ENCODE data around the gene PFAS.

- TF ChIP-seq EZH2phosphoT487 (IDR thresholded peaks at IDR 0.05; ENCODE audit: insufficient read depth, low read depth), result no peak
- TF ChIP-seq EZH2 (IDR thresholded peaks at IDR 0.05; ENCODE audit: insufficient read depth, poor library complexity, severe bottlenecking), result no peak
Measured at GRCh38 chr17:8227238-8227581, 21.9 kb upstream of the PFAS start.

Data from GM23248 (cell line).